Mucosa of descending colon (tissue), 3 donors: ENCODE data around the gene ASXL1. TPM values are rescaled to one million over a fixed set of nuclear protein-coding genes. Genes with fewer than 3 reads are reported as not detected.
A peak's percentile ranks its signal among the peaks of the same experiment; 100 is the strongest.

ENCODE experiments used
- ATAC-seq: fragments of 200-7000 bp; cut with Tn5 transposase; one replicate; pipeline ENCODE4 v1.9.1; 2020; ENCODE audit warnings: mild to moderate bottlenecking, moderate library complexity
- DNase-seq, 3 donors: peaks; one replicate each; pipeline ENCODE4 v3.0.0-alpha.2; 2020
- H3K36me3 ChIP-seq: fragments of 200-600 bp; one replicate; pipeline ENCODE4 v1.8.0; 2021; ENCODE audit warnings: low read depth, mild to moderate bottlenecking
- H3K4me1 ChIP-seq: fragments of 200-600 bp; one replicate; pipeline ENCODE4 v1.8.0; 2021; ENCODE audit warnings: low read depth, mild to moderate bottlenecking
- H3K4me3 ChIP-seq: fragments of 200-600 bp; one replicate; pipeline ENCODE4 v1.8.0; 2021; ENCODE audit warnings: mild to moderate bottlenecking
- H3K9me3 ChIP-seq: fragments of 200-600 bp; one replicate; pipeline ENCODE4 v1.8.0; 2021; ENCODE audit warnings: mild to moderate bottlenecking
- intact Hi-C, 2 donors: fragments of 100-400 bp; cut with DNase I in 1 of 2; cut with micrococcal nuclease in 1 of 2; formaldehyde crosslinking; loops; one replicate each; pipeline versions ENCODE4 v1.11.0 to v1.11.1; 2022; cut with DNase I, micrococcal nuclease
- total RNA-seq, 3 donors: library from RNA; stranded (reverse); fragmentation: NEBNext Ultra II Directional in 2 of 3; extraction: Animal tissue kit (Norgen Biotek cat#: 25700) in 2 of 3; gene quantifications; one replicate each; pipeline versions ENCODE4 v1.2.1 to v1.2.4, GENCODE V29; 2021 to 2023
- TF ChIP-seq, protein P1 (sequence below): fragments of 200-600 bp; IDR thresholded peaks from one replicate; pipeline ENCODE4 v1.8.0; 2022; ENCODE audit warnings: antibody characterized with exemption, mild to moderate bottlenecking
- donor health status: DM: no; HTN: no; CAD: no; lungs with moderate emphysema.
- donor health status: DM: no; HTN: no; CAD: no.
- donor health status: DM: no; HTN: yes; CAD: no.

The ASXL1 gene
- total RNA-seq, 3 donors from 2014 or later: 47.4 to 78.9 (median 52.3) TPM

DNA sequence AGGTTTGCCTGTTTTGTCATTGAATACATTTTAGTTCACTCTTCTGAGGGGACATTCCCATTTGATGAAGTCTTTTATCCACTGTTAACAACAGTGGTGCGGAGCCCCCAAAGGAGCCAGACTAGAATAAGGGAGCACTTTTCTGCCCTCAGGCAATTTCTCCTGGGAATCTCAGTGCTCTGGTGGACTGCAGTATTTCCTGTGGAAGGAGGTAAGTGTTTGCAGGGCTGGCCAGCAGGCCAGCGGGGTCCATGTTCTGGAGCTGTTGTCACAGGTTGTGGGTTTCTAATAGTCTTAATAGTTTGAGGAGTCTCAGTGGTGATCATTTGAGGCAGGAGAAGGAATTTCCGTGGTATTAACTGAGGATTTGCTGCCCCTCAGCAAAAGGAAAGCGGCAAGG, 83.5 kb downstream of the ASXL1 start:
- Histone ChIP-seq H3K9me3 (no peaks in the 10 kb centered on the region), H3K36me3 (no peaks in the 10 kb centered on the region), H3K4me3 (no peak overlapping the region), H3K4me1 (no peaks in the 10 kb centered on the region)
- ATAC-seq (no peak), DNase-seq (no peak)
- TF ChIP-seq, protein P1, sequence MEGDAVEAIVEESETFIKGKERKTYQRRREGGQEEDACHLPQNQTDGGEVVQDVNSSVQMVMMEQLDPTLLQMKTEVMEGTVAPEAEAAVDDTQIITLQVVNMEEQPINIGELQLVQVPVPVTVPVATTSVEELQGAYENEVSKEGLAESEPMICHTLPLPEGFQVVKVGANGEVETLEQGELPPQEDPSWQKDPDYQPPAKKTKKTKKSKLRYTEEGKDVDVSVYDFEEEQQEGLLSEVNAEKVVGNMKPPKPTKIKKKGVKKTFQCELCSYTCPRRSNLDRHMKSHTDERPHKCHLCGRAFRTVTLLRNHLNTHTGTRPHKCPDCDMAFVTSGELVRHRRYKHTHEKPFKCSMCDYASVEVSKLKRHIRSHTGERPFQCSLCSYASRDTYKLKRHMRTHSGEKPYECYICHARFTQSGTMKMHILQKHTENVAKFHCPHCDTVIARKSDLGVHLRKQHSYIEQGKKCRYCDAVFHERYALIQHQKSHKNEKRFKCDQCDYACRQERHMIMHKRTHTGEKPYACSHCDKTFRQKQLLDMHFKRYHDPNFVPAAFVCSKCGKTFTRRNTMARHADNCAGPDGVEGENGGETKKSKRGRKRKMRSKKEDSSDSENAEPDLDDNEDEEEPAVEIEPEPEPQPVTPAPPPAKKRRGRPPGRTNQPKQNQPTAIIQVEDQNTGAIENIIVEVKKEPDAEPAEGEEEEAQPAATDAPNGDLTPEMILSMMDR: no peak
- intact Hi-C loops: no loop called here

DNA sequence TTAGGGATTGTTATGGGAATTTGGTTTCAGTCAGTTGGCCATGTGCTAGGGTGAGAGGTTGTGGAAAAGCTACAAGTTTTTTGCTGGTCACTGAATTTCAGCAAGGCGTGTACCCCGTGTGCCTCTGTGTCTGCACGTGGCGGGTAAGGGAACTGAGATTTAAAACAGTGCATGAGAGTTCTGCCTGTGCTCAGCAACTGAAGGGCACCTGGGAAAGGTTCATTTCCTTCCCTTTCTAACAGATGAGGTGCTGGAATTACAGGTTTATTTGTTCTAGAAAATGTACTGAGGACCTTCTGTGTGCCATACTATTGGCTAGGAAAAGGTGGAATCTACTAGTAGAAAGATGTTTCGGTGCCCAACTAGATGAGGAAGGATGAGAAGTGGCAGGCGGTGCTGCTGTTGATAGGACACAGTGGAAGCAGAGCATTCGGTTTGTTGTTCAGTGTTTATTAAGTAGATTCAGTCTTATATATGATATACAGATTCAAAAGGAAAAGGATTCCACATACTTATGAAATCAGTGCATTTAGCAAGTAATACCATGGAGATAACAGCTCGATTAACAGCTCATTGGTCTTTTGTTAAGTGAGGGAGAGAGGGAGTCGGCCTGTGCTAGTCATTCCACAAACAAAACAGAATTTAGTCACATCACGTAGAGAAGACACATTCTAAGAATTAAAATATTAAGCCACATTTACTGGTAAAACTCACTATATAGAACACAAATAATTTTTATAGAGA, 84.7 kb downstream of the ASXL1 start:
- TF ChIP-seq, protein P1: no peak
- H3K9me3 ChIP-seq: no peaks in the 10 kb centered on the region
- DNase-seq (no peak), ATAC-seq (no peak)
- intact Hi-C loops: no loop called here
- no peak overlapping the region for H3K4me3 ChIP-seq
- H3K36me3 ChIP-seq: peaks cover 3% of the 10 kb centered on the region
- H3K4me1 ChIP-seq: no peaks in the 10 kb centered on the region

DNA sequence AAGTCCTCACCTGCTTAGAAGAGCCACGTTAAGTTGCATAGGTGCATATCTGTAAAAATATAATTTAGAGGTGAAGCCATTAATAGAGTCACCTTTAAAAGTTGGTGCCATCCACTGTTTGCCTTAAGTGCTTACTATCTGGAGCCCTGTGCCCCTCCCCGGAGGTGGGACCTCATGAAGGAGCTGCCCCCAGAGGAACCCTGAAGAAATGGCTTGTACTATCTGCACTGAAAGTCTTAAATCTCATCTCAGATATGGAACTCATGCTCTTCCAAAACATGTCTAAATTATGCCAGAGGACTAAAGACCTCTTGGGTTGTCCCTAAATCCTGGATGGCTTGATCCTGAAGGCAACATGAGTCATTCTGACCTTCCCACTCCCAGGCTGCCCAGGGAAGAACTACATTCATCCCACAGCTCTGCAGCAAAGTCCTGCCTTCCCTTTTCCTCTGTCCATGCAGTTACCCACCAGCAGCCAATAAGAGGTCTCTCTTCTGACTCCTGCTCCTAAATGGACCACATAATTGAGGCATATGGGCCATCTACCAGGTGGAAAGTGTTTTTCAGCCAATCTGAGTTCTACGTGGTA, 85.3 kb downstream of the ASXL1 start:
- peaks cover 3% of the 10 kb centered on the region for H3K36me3 ChIP-seq
- intact Hi-C loops: no loop called here

DNA sequence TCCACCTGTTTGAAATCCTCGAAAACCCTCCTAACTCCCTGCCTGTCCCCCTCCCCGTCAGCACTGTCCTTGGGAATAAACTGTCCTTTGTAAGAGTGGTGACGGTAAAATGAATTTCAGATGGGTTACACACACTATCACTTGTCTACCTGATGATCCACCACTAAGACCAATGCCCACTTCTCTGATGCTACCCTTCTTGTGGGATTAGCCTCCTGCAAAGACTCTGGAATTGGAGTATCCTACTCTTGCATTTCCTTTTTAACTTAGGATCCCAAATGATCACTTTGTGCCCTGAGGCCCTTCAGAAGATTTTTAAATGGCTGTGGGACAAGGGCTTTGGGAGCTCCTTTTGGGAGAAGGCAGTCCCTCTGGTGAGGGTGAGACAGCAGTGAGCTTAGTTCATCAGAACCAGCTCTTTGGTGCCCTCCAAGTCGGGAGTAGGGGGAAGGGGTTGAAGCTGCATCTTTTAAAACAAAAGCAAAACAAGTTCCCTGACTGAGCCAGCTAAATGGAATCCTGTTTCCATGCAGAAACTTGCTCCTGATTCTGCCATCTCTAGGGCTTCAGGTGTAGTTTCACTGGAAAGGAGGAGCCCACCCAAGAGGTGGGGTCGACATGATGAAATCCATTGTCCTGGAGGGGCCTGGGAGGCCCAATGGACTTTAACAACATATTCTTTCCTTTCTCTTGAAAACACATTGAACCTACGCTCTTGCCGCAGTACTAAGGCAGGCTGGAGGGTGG, 86.5 kb downstream of the ASXL1 start:
- DNase-seq (no peak), ATAC-seq (no peak)
- Histone ChIP-seq H3K9me3 (no peaks in the 10 kb centered on the region), H3K4me1 (no peaks in the 10 kb centered on the region), H3K36me3 (peaks cover 3% of the 10 kb centered on the region), H3K4me3 (no peak overlapping the region)
- intact Hi-C loops: no loop called here
- TF ChIP-seq, protein P1: no peak

More for the DNA sequence above, 85.3 kb downstream of the ASXL1 start:
- Histone ChIP-seq H3K9me3 (no peaks in the 10 kb centered on the region), H3K4me3 (no peak overlapping the region), H3K4me1 (no peaks in the 10 kb centered on the region)
- ATAC-seq (no peak), DNase-seq (no peak)
- TF ChIP-seq, protein P1: no peak

DNA sequence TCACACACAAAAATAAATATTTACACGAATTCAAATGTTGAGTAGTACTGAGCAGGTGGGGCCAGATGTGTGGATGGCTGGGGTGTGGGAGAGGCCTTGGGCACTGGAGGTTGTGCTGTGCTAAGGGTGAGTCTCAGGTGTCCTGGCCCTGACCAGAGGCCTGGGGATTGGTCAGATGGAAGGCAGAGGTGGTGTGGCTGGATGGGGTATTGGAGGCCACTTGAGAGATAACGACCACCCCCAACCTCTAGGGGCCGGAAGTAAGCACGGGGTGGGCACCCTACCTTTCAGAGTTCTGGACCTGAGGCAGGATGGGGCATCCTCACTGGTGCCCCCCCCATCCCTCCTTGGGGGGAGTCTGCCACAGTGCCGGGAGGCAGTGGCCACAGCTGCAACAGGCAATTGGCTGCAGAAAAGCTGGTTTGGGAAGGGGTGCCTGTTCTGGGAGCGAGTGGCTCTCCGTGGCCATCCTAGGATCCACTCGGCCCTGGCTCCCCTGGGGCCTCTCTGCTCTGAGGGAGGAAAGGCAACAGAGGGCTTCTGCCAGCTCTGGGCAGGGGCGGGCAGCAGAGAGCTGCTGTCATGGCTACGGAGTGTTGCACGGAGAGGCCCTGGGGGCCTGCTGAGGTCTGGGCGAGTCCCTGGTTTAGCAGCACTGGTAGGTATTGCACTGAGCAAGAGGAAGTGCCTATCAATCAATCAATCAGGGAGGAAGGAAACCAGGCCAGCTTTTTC, 87.6 kb downstream of the ASXL1 start:
- ATAC-seq (no peak), DNase-seq (peak in 1 of 3 donors; percentile 40)
- H3K36me3 ChIP-seq: peaks cover 3% of the 10 kb centered on the region
- H3K4me3 ChIP-seq: no peak overlapping the region
- intact Hi-C loops: no loop called here
- H3K4me1 ChIP-seq: no peaks in the 10 kb centered on the region
- H3K9me3 ChIP-seq: no peaks in the 10 kb centered on the region
- TF ChIP-seq, protein P1: no peak
